ENCODE measurements around the gene EFHC1. TPM values are rescaled to one million over a fixed set of nuclear protein-coding genes. Genes with fewer than 3 reads are reported as not detected.

The EFHC1 gene
- total and polyA plus RNA-seq, 2 of the 13 experiments (the other 11 are each of a cell fraction or from before 2014, with no cell fraction given): 23.4 to 29.5 TPM

DNA sequence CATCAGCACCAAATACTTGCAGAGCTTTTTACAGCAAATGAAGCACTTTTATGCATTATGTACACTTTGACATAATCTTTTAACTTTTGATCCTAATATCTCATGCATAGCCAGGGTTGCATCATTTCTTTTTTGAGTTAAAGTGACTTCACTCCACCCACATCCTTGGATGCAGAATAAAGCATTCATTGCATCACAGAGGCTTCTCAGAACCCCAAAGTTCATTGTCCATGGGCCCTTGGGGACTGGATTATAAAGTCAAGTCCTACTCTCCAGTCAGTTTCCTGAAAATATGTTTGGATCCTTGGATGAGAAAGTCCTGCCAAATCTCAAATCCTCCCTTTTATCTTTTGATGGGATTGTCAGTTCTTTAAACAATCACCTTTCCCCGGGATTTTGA is 10.6 kb upstream of the EFHC1 start:
- in situ Hi-C loops (cut with HindIII; ENCODE audit: extremely low pct_ligation_motif_present, low pct_unique_long_range_greater_than_20kb): no loop called here
- ATAC-seq (no peak), FAIRE-seq (peak; percentile 30), DNase-seq (ENCODE audit: low spot score) (no peak)
- Histone ChIP-seq H3K4me3 (replicated peaks in 1 of 3; ENCODE audit: insufficient read depth in 1 of 3, low read depth in 2 of 3, low read length in 3 of 3) (no peak overlapping the region), H3K27ac (ENCODE audit: extremely low read length, insufficient read depth, low read length) (no peak overlapping the region), H3K9ac (ENCODE audit: insufficient read depth, low read depth, low read length) (no peak overlapping the region), H3K36me3 (replicated peaks in 1 of 2; ENCODE audit: control insufficient read depth in 1 of 2, insufficient read depth in 2 of 2, low read length in 2 of 2) (peaks cover 2 to 11% of the 10 kb centered on the region in 2 experiments; a peak in 4 of 5 replicates), H3K27me3 (ENCODE audit: control insufficient read depth in 1 of 2, insufficient read depth in 2 of 2, low read length in 2 of 2) (no peaks in the 10 kb centered on the region), H3K4me1 (ENCODE audit: insufficient read depth, low read length) (peaks cover 24% of the 10 kb centered on the region), H3K9me3 (ENCODE audit: low read length) (no peaks in the 10 kb centered on the region), H3K4me2 (ENCODE audit: low read depth, low read length) (no peak overlapping the region), H4K20me1 (ENCODE audit: insufficient read depth, low read length) (no peaks in the 10 kb centered on the region; the same call in none of the 2 replicates), H2AFZ (ENCODE audit: low read length) (no peak overlapping the region), H3K79me2 (ENCODE audit: insufficient read depth, low read length) (no peaks in the 10 kb centered on the region)
- intact Hi-C loops (cut with micrococcal nuclease; ENCODE audit: unreplicated experiment): loop anchor here (5.0 kb wide), 1 partner anchor 588 kb away; the partner anchor contains the start of gene GSTA4
- POLR2A ChIA-PET: interaction anchor here (1.0 kb wide), 1 partner anchor 20 kb away, joined by 3 read pairs; no protein-coding TSS in a partner anchor
- no TSS peak for BruUV-seq (replicated peaks)
- 43% methylated on average over 1 of the region's 1 CpG for WGBS (ENCODE audit: low lambda C conversion rate)
- CTCF ChIA-PET (ENCODE audit: low intra/inter-chr PET ratio, low total read pairs): interaction anchor here (3.8 kb wide), 1 partner anchor 254 kb away, joined by 39 read pairs; no protein-coding TSS in a partner anchor
- no peak for TF ChIP-seq RARA (CRISPR knock-in tag; IDR thresholded peaks at IDR 0.05)
- TF ChIP-seq ZNF383 (CRISPR knock-in tag; IDR thresholded peaks at IDR 0.05; ENCODE audit: borderline replicate concordance): no peak
- no peak for TF ChIP-seq KLF12 (CRISPR knock-in tag; IDR thresholded peaks at IDR 0.05; ENCODE audit: borderline replicate concordance)
- no peak for TF ChIP-seq ZKSCAN5 (CRISPR knock-in tag; IDR thresholded peaks at IDR 0.05)
- TF ChIP-seq CEBPB (IDR thresholded peaks at IDR 0.05; ENCODE audit: borderline replicate concordance, low read depth, low read length): peak; percentile 55; the same call in 1 of the 2 replicates
- peak; percentile 35 for TF ChIP-seq ATF7 (IDR thresholded peaks at IDR 0.05)
- TF ChIP-seq ATF7 (CRISPR knock-in tag; IDR thresholded peaks at IDR 0.05): no peak
- TF ChIP-seq TP53 (CRISPR knock-in tag; conservative IDR thresholded peaks at IDR 0.05): no peak
- TF ChIP-seq RBAK (CRISPR knock-in tag; IDR thresholded peaks at IDR 0.05): no peak
- TF ChIP-seq RBM22 (optimal IDR thresholded peaks at IDR 0.05; ENCODE audit: low read length): no peak
- no peak for TF ChIP-seq THAP7 (CRISPR knock-in tag; IDR thresholded peaks at IDR 0.05)
- TF ChIP-seq, protein P1, sequence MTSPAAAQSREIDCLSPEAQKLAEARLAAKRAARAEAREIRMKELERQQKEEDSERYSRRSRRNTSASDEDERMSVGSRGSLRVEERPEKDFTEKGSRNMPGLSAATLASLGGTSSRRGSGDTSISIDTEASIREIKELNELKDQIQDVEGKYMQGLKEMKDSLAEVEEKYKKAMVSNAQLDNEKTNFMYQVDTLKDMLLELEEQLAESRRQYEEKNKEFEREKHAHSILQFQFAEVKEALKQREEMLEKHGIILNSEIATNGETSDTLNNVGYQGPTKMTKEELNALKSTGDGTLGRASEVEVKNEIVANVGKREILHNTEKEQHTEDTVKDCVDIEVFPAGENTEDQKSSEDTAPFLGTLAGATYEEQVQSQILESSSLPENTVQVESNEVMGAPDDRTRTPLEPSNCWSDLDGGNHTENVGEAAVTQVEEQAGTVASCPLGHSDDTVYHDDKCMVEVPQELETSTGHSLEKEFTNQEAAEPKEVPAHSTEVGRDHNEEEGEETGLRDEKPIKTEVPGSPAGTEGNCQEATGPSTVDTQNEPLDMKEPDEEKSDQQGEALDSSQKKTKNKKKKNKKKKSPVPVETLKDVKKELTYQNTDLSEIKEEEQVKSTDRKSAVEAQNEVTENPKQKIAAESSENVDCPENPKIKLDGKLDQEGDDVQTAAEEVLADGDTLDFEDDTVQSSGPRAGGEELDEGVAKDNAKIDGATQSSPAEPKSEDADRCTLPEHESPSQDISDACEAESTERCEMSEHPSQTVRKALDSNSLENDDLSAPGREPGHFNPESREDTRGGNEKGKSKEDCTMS (CRISPR knock-in tag; conservative IDR thresholded peaks at IDR 0.05): no peak
- TF ChIP-seq ZNF589 (CRISPR knock-in tag; conservative IDR thresholded peaks at IDR 0.05): no peak
- TF ChIP-seq PLRG1 (conservative IDR thresholded peaks at IDR 0.05): no peak
- no peak for TF ChIP-seq ZNF781 (CRISPR knock-in tag; IDR thresholded peaks at IDR 0.05; ENCODE audit: borderline replicate concordance, not compliant biosample characterization)
- TF ChIP-seq NR1H2 (CRISPR knock-in tag; IDR thresholded peaks at IDR 0.05; ENCODE audit: borderline replicate concordance, low read depth): no peak
- no peak for TF ChIP-seq ZBTB10 (CRISPR knock-in tag; IDR thresholded peaks at IDR 0.05; ENCODE audit: borderline replicate concordance)
- no peak for TF ChIP-seq ZNF629 (CRISPR knock-in tag; conservative IDR thresholded peaks at IDR 0.05)
- TF ChIP-seq, protein P2, sequence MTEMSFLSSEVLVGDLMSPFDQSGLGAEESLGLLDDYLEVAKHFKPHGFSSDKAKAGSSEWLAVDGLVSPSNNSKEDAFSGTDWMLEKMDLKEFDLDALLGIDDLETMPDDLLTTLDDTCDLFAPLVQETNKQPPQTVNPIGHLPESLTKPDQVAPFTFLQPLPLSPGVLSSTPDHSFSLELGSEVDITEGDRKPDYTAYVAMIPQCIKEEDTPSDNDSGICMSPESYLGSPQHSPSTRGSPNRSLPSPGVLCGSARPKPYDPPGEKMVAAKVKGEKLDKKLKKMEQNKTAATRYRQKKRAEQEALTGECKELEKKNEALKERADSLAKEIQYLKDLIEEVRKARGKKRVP (CRISPR knock-in tag; IDR thresholded peaks at IDR 0.05): peak in 1 of 2 experiments; percentile 54; a peak in 2 of 4 replicates
